ENCODE measurements around the gene BORCS8.
"Not testable (repeated sequence)": the region's sequence is repeated elsewhere in the genome, so short reads cannot be mapped to it uniquely, and the experiment has no call there.

Gene BORCS8

GRCh38 chr19:19192078-19192882 is at the start of gene BORCS8, which contains the start of gene RFXANK:
Gene BORCS8, minus strand, starts transcription at chr19:19192152. Its CDS starts 35 bp downstream, at chr19:19192117.
Gene RFXANK, plus strand, starts transcription at chr19:19192258. Its CDS starts 1,689 bp downstream, at chr19:19193947.
- DNase-seq = peak; percentile 96

GRCh38 chr19:19240476-19240875 is 48.5 kb upstream of the BORCS8 start:
- no peak for DNase-seq

- no peak for DNase-seq
Observed at GRCh38 chr19:19239675-19240074, 47.7 kb upstream of the BORCS8 start.

GRCh38 chr19:19238126-19238894 is 46.4 kb upstream of the BORCS8 start:
- DNase-seq = no peak

- no peak for DNase-seq
Observed at GRCh38 chr19:19236173-19236572, 44.2 kb upstream of the BORCS8 start.

- no peak for DNase-seq
Observed at GRCh38 chr19:19234220-19234816, 42.4 kb upstream of the BORCS8 start.

GRCh38 chr19:19232261-19232721 is 40.3 kb upstream of the BORCS8 start:
- no peak for DNase-seq

- DNase-seq = no peak
Observed at GRCh38 chr19:19230999-19231398, 39.0 kb upstream of the BORCS8 start.

GRCh38 chr19:19229701-19230100 is 37.7 kb upstream of the BORCS8 start:
- no peak for DNase-seq

GRCh38 chr19:19227217-19227616 is 35.3 kb upstream of the BORCS8 start:
- no peak for DNase-seq

GRCh38 chr19:19226663-19227062 is 34.7 kb upstream of the BORCS8 start:
- DNase-seq = no peak

- no peak for DNase-seq
Observed at GRCh38 chr19:19226204-19226603, 34.3 kb upstream of the BORCS8 start.

GRCh38 chr19:19224852-19225494 is 33.0 kb upstream of the BORCS8 start:
- DNase-seq = peak; percentile 81

- DNase-seq = no peak
Observed at GRCh38 chr19:19224150-19224851, 32.3 kb upstream of the BORCS8 start.

- DNase-seq = no peak
Observed at GRCh38 chr19:19223636-19224035, 31.7 kb upstream of the BORCS8 start.

GRCh38 chr19:19223060-19223459 is 31.1 kb upstream of the BORCS8 start:
- no peak for DNase-seq

- DNase-seq = not testable (repeated sequence)
Observed at GRCh38 chr19:19221000-19221399, 29.0 kb upstream of the BORCS8 start.

- DNase-seq = no peak
Observed at GRCh38 chr19:19218911-19219310, 27.0 kb upstream of the BORCS8 start.

- no peak for DNase-seq
Observed at GRCh38 chr19:19217099-19217498, 25.1 kb upstream of the BORCS8 start.

- DNase-seq = no peak
Observed at GRCh38 chr19:19215792-19216191, 23.8 kb upstream of the BORCS8 start.

GRCh38 chr19:19214892-19215291 is 22.9 kb upstream of the BORCS8 start:
- peak; percentile 37 for DNase-seq

- no peak for DNase-seq
Observed at GRCh38 chr19:19214159-19214490, 22.2 kb upstream of the BORCS8 start.

All from activated T-cell treated with anti-CD3 and anti-CD28 coated beads, Interleukin-2, amount 50 U/mL, for 1 hour (primary cell).